Measurements from ENCODE around the gene PPIP5K2. TPM values are rescaled to one million over a fixed set of nuclear protein-coding genes. Genes with fewer than 3 reads are reported as not detected.

PPIP5K2 gene
- total and polyA plus RNA-seq, 2 donors from 2014 or later = 17.1 to 56.4 TPM

DNA sequence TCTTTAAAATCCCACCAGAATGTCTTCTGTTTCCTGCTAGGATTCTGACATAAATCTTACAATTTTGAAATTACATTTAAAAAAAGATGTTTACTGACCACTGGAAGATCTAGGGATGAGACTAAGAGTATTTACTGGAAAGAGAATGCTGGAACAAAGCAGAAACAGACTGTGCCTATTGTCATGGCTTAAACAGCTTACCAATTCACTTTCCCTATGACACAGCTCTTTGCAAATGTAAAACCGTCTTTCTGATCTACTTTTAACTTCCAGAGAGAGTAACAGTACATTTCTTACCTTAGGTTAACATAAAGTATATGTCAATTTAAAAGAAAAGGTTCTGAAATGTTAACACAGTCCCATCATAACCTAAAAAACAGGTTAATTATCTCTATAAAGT is 10.8 kb upstream of the PPIP5K2 start:
- Histone ChIP-seq H3K27me3 (ENCODE audit: control insufficient read depth, insufficient read depth, low read length) (no peaks in the 10 kb centered on the region), H3K4me3 (ENCODE audit: low read length in 3 of 3) (no peak overlapping the region), H3K4me1 (ENCODE audit: control insufficient read depth in 2 of 3, insufficient read depth in 2 of 3, low read depth in 1 of 3, low read length in 3 of 3) (no peaks in the 10 kb centered on the region), H3K36me3 (ENCODE audit: control insufficient read depth in 2 of 3, insufficient read depth in 3 of 3, low read length in 3 of 3) (peaks cover 0 to 3% (median 0%) of the 10 kb centered on the region in 3 donors), H3K9ac (ENCODE audit: low read length in 3 of 3) (no peak overlapping the region), H3K27ac (ENCODE audit: low read depth in 2 of 2, low read length in 2 of 2) (no peak overlapping the region), H3K9me3 (ENCODE audit: control insufficient read depth in 2 of 3, insufficient read depth in 1 of 3, low read length in 3 of 3) (no peaks in the 10 kb centered on the region)
- FAIRE-seq (no peak), DNase-seq (no peak)
- TF ChIP-seq, protein P1, sequence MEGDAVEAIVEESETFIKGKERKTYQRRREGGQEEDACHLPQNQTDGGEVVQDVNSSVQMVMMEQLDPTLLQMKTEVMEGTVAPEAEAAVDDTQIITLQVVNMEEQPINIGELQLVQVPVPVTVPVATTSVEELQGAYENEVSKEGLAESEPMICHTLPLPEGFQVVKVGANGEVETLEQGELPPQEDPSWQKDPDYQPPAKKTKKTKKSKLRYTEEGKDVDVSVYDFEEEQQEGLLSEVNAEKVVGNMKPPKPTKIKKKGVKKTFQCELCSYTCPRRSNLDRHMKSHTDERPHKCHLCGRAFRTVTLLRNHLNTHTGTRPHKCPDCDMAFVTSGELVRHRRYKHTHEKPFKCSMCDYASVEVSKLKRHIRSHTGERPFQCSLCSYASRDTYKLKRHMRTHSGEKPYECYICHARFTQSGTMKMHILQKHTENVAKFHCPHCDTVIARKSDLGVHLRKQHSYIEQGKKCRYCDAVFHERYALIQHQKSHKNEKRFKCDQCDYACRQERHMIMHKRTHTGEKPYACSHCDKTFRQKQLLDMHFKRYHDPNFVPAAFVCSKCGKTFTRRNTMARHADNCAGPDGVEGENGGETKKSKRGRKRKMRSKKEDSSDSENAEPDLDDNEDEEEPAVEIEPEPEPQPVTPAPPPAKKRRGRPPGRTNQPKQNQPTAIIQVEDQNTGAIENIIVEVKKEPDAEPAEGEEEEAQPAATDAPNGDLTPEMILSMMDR (IDR thresholded peaks at IDR 0.05; ENCODE audit: borderline replicate concordance, extremely low read depth, insufficient read depth) = no peak
- intact Hi-C loops (cut with DNase I) = no loop called here

- intact Hi-C loops (cut with DNase I) = no loop called here
- H3K9me3 ChIP-seq (ENCODE audit: control insufficient read depth in 2 of 3, insufficient read depth in 1 of 3, low read length in 3 of 3) = no peaks in the 10 kb centered on the region
- TF ChIP-seq, protein P1 (IDR thresholded peaks at IDR 0.05; ENCODE audit: borderline replicate concordance, extremely low read depth, insufficient read depth) = no peak
- no peak overlapping the region for H3K9ac ChIP-seq (ENCODE audit: low read length in 3 of 3)
- no peak for DNase-seq
- H3K4me3 ChIP-seq (ENCODE audit: low read length in 3 of 3) = no peak overlapping the region
- no peak for FAIRE-seq
- H3K4me1 ChIP-seq (ENCODE audit: control insufficient read depth in 2 of 3, insufficient read depth in 2 of 3, low read depth in 1 of 3, low read length in 3 of 3) = no peaks in the 10 kb centered on the region
- no peaks in the 10 kb centered on the region for H3K27me3 ChIP-seq (ENCODE audit: control insufficient read depth, insufficient read depth, low read length)
- no peak overlapping the region for H3K27ac ChIP-seq (ENCODE audit: low read depth in 2 of 2, low read length in 2 of 2)
- H3K36me3 ChIP-seq (ENCODE audit: control insufficient read depth in 2 of 3, insufficient read depth in 3 of 3, low read length in 3 of 3) = peaks cover 0 to 3% (median 0%) of the 10 kb centered on the region in 3 donors
Observed at GRCh38 chr5:103110403-103110802, 9.7 kb upstream of the PPIP5K2 start.

- H3K36me3 ChIP-seq (ENCODE audit: control insufficient read depth in 2 of 3, insufficient read depth in 3 of 3, low read length in 3 of 3) = peaks cover 0 to 3% (median 0%) of the 10 kb centered on the region in 3 donors
- DNase-seq = no peak
- H3K9me3 ChIP-seq (ENCODE audit: control insufficient read depth in 2 of 3, insufficient read depth in 1 of 3, low read length in 3 of 3) = no peaks in the 10 kb centered on the region
- FAIRE-seq = no peak
- intact Hi-C loops (cut with DNase I) = no loop called here
- TF ChIP-seq, protein P1 (IDR thresholded peaks at IDR 0.05; ENCODE audit: borderline replicate concordance, extremely low read depth, insufficient read depth) = no peak
- H3K4me3 ChIP-seq (ENCODE audit: low read length in 3 of 3) = no peak overlapping the region
- no peaks in the 10 kb centered on the region for H3K4me1 ChIP-seq (ENCODE audit: control insufficient read depth in 2 of 3, insufficient read depth in 2 of 3, low read depth in 1 of 3, low read length in 3 of 3)
- H3K27ac ChIP-seq (ENCODE audit: low read depth in 2 of 2, low read length in 2 of 2) = no peak overlapping the region
- H3K9ac ChIP-seq (ENCODE audit: low read length in 3 of 3) = no peak overlapping the region
- H3K27me3 ChIP-seq (ENCODE audit: control insufficient read depth, insufficient read depth, low read length) = no peaks in the 10 kb centered on the region
Observed at GRCh38 chr5:103111468-103111867, 8.6 kb upstream of the PPIP5K2 start.

DNA sequence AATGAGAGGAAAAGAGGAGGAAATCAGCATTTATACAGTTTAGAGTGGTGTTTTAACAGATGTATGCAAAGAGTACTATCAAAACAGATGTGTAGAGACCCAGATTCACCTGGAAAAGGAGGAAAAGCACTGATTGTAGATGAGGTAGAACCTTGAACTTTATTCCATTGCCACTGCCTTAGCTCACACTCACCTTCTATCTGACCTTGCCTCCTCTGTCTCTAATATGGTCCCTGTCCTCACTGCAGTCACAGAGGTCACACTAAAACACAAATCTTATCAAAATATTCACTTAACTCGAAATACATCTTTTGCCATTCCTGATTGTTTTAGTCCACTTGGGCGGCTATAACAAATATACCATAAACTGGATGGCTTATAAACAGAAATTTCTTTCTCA is 7.2 kb upstream of the PPIP5K2 start:
- Histone ChIP-seq H3K27ac (ENCODE audit: low read depth in 2 of 2, low read length in 2 of 2) (no peak overlapping the region), H3K27me3 (ENCODE audit: control insufficient read depth, insufficient read depth, low read length) (no peaks in the 10 kb centered on the region), H3K4me3 (ENCODE audit: low read length in 3 of 3) (no peak overlapping the region), H3K9ac (ENCODE audit: low read length in 3 of 3) (no peak overlapping the region), H3K4me1 (ENCODE audit: control insufficient read depth in 2 of 3, insufficient read depth in 2 of 3, low read depth in 1 of 3, low read length in 3 of 3) (no peaks in the 10 kb centered on the region), H3K36me3 (ENCODE audit: control insufficient read depth in 2 of 3, insufficient read depth in 3 of 3, low read length in 3 of 3) (no peaks in the 10 kb centered on the region), H3K9me3 (ENCODE audit: control insufficient read depth in 2 of 3, insufficient read depth in 1 of 3, low read length in 3 of 3) (no peaks in the 10 kb centered on the region)
- TF ChIP-seq, protein P1 (IDR thresholded peaks at IDR 0.05; ENCODE audit: borderline replicate concordance, extremely low read depth, insufficient read depth) = no peak
- DNase-seq = no peak
- intact Hi-C loops (cut with DNase I) = no loop called here
- FAIRE-seq = no peak

All from kidney (tissue), 14 donors.